Fibroblast of lung (primary cell): Measurements from ENCODE around the gene EFNB2.

ENCODE experiments used
- CTCF ChIP-seq, 2 donors: IDR thresholded peaks in 1 of 2; conservative IDR thresholded peaks in 1 of 2; 1 replicate in 1 of 2; 2 replicates in 1 of 2; pipeline ENCODE4 v1.5.1; 2011 to 2012; ENCODE audit warnings: low read length in 2 of 2, control low read depth in 1 of 2, inconsistent platforms in 1 of 2, low read depth in 1 of 2, mild to moderate bottlenecking in 1 of 2
- EZH2 ChIP-seq: IDR thresholded peaks from 2 replicates; pipeline ENCODE4 v1.5.1; 2012; ENCODE audit warnings: low read length, control low read depth, mild to moderate bottlenecking; ENCODE audit errors: missing control alignments

GRCh38 chr13:106507560-106508274, 27.7 kb downstream of the EFNB2 start:
- TF ChIP-seq CTCF (conservative IDR thresholded peaks at IDR 0.05 in 1 of 2, IDR thresholded peaks at IDR 0.05 in 1 of 2; ENCODE audit: low read depth in 1 of 2, low read length in 2 of 2) (no peak), EZH2 (no peak)
